ENCODE results near the gene BEGAIN. TPM values are rescaled to one million over a fixed set of nuclear protein-coding genes. Genes with fewer than 3 reads are reported as not detected.

The BEGAIN gene
- total RNA-seq, 2 experiments from 2014 or later, result 0.76 TPM; not detected in 1

GRCh38 chr14:100537446-100538350 is 49.5 kb downstream of the BEGAIN start:
- Histone ChIP-seq H3K27ac (ENCODE audit: low read depth, low read length, poor library complexity, severe bottlenecking) (no peak overlapping the region), H3K36me3 (ENCODE audit: insufficient read depth, low read length) (no peaks in the 10 kb centered on the region), H4K20me1 (ENCODE audit: insufficient read depth, low read length) (no peaks in the 10 kb centered on the region; the same call in 1 of the 2 replicates), H3K79me2 (ENCODE audit: insufficient read depth, low read depth, low read length) (no peaks in the 10 kb centered on the region), H3K4me1 (ENCODE audit: insufficient read depth, low read length, poor library complexity, severe bottlenecking) (no peaks in the 10 kb centered on the region), H3K9me2 (ENCODE audit: insufficient read depth, low read length) (no peaks in the 10 kb centered on the region), H3K9me3 (ENCODE audit: low read length) (no peaks in the 10 kb centered on the region), H3K4me3 (ENCODE audit: low read depth, low read length, poor library complexity, severe bottlenecking) (no peak overlapping the region), H3K4me2 (ENCODE audit: low read length) (no peak overlapping the region), H2AFZ (ENCODE audit: low read length) (no peak overlapping the region)
- no peak for TF ChIP-seq EZH2phosphoT487 (IDR thresholded peaks at IDR 0.05; ENCODE audit: borderline replicate concordance, low read depth, low read length)
- no peak for TF ChIP-seq CTCF (conservative IDR thresholded peaks at IDR 0.05; ENCODE audit: low read length)
- no peak for DNase-seq (ENCODE audit: low spot score)
- BruUV-seq (replicated peaks), result no TSS peak
- ChIA-PET POLR2A (no interaction called here), CTCF (ENCODE audit: unreplicated experiment) (no interaction called here)
- intact Hi-C loops (cut with micrococcal nuclease; ENCODE audit: unreplicated experiment), result no loop called here

- Histone ChIP-seq H3K27ac (ENCODE audit: low read depth, low read length, poor library complexity, severe bottlenecking) (no peak overlapping the region), H2AFZ (ENCODE audit: low read length) (no peak overlapping the region), H3K4me2 (ENCODE audit: low read length) (no peak overlapping the region), H4K20me1 (ENCODE audit: insufficient read depth, low read length) (no peaks in the 10 kb centered on the region), H3K9me2 (ENCODE audit: insufficient read depth, low read length) (no peaks in the 10 kb centered on the region), H3K4me3 (ENCODE audit: low read depth, low read length, poor library complexity, severe bottlenecking) (no peak overlapping the region), H3K9me3 (ENCODE audit: low read length) (no peaks in the 10 kb centered on the region), H3K79me2 (ENCODE audit: insufficient read depth, low read depth, low read length) (no peaks in the 10 kb centered on the region), H3K4me1 (ENCODE audit: insufficient read depth, low read length, poor library complexity, severe bottlenecking) (no peaks in the 10 kb centered on the region), H3K36me3 (ENCODE audit: insufficient read depth, low read length) (no peaks in the 10 kb centered on the region)
- TF ChIP-seq EZH2phosphoT487 (IDR thresholded peaks at IDR 0.05; ENCODE audit: borderline replicate concordance, low read depth, low read length), result no peak
- TF ChIP-seq CTCF (conservative IDR thresholded peaks at IDR 0.05; ENCODE audit: low read length), result no peak
- intact Hi-C loops (cut with micrococcal nuclease; ENCODE audit: unreplicated experiment), result no loop called here
- no TSS peak for BruUV-seq (replicated peaks)
- ChIA-PET POLR2A (no interaction called here), CTCF (ENCODE audit: unreplicated experiment) (no interaction called here)
- DNase-seq (ENCODE audit: low spot score), result no peak
Observed at GRCh38 chr14:100536721-100537445, 50.3 kb downstream of the BEGAIN start.

DNA sequence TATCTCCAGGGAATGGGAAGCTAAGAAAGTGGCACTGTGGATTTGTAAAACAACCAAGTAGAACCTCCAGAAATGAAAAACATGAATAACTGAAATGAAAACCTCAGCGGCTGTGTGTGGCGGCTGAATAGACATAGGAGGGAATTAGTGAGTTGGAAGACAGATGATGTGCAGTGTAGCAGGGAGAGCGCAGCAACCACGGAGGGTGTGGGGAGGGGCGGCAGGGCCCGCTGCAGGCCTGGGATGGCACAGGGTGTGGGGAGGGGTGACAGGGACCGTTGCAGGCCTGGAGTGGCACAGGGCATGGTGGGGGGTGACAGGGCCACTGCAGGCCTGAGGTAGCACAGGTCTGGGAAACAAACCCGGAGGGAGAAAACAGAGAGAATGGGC is 51.1 kb downstream of the BEGAIN start:
- TF ChIP-seq CTCF (conservative IDR thresholded peaks at IDR 0.05; ENCODE audit: low read length) (no peak), EZH2phosphoT487 (IDR thresholded peaks at IDR 0.05; ENCODE audit: borderline replicate concordance, low read depth, low read length) (no peak)
- no TSS peak for BruUV-seq (replicated peaks)
- Histone ChIP-seq H2AFZ (ENCODE audit: low read length) (no peak overlapping the region), H3K27ac (ENCODE audit: low read depth, low read length, poor library complexity, severe bottlenecking) (no peak overlapping the region), H3K36me3 (ENCODE audit: insufficient read depth, low read length) (no peaks in the 10 kb centered on the region), H4K20me1 (ENCODE audit: insufficient read depth, low read length) (no peaks in the 10 kb centered on the region), H3K4me3 (ENCODE audit: low read depth, low read length, poor library complexity, severe bottlenecking) (no peak overlapping the region), H3K9me3 (ENCODE audit: low read length) (no peaks in the 10 kb centered on the region), H3K4me1 (ENCODE audit: insufficient read depth, low read length, poor library complexity, severe bottlenecking) (no peaks in the 10 kb centered on the region), H3K4me2 (ENCODE audit: low read length) (no peak overlapping the region), H3K79me2 (ENCODE audit: insufficient read depth, low read depth, low read length) (no peaks in the 10 kb centered on the region), H3K9me2 (ENCODE audit: insufficient read depth, low read length) (no peaks in the 10 kb centered on the region)
- ChIA-PET POLR2A (no interaction called here), CTCF (ENCODE audit: unreplicated experiment) (no interaction called here)
- intact Hi-C loops (cut with micrococcal nuclease; ENCODE audit: unreplicated experiment), result no loop called here
- DNase-seq (ENCODE audit: low spot score), result no peak
